H1 (cell line): Measurements from ENCODE around the gene MNX1. TPM values are rescaled to one million over a fixed set of nuclear protein-coding genes. Genes with fewer than 3 reads are reported as not detected.

Experiments used
- CBX8 ChIP-seq: fragments of 300-800, 300-1000 bp; sonication (generic); IDR thresholded peaks from 2 replicates; pipeline ENCODE4 v1.7.1; 2016; ENCODE audit warnings: low read depth, low read length, borderline replicate concordance
- polyA plus RNA-seq, 7 experiments: library from polyadenylated mRNA; depleted of rRNA in 3 of 7; stranded (reverse) in 5 of 7; unstranded in 2 of 7; fragments of >200 nt in 5 of 7; fragments of 200-250 nt in 2 of 7; gene quantifications; 1 replicate in 5 of 7; 2 replicates in 1 of 7; 4 replicates in 1 of 7; pipeline versions ENCODE4 v1.2.1 to v1.2.3, GENCODE V29; 2011 to 2013; ENCODE audit warnings: missing spikeins in 2 of 7, mixed read lengths in 2 of 7
- total RNA-seq: library from RNA; stranded (reverse); fragmentation: NEBNext Ultra II Directional; extraction: Animal tissue kit (Norgen Biotek cat#: 25700); gene quantifications from 2 replicates; pipeline ENCODE4 v1.2.1, GENCODE V29; 2021
- TF ChIP-seq, protein P1 (sequence below): IDR thresholded peaks from 2 replicates; pipeline ENCODE4 v1.6.1; 2012; ENCODE audit warnings: low read length, inconsistent platforms
- TF ChIP-seq, protein P2 (sequence below): IDR thresholded peaks from 2 replicates; pipeline ENCODE4 v1.6.1; 2011; ENCODE audit warnings: low read depth, mild to moderate bottlenecking, low read length; ENCODE audit not compliant: insufficient read depth

The MNX1 gene
- total and polyA plus RNA-seq, 2 of the 8 experiments (the other 6 are each of a cell fraction or from before 2014, with no cell fraction given): 0.39 TPM; not detected in 1

DNA sequence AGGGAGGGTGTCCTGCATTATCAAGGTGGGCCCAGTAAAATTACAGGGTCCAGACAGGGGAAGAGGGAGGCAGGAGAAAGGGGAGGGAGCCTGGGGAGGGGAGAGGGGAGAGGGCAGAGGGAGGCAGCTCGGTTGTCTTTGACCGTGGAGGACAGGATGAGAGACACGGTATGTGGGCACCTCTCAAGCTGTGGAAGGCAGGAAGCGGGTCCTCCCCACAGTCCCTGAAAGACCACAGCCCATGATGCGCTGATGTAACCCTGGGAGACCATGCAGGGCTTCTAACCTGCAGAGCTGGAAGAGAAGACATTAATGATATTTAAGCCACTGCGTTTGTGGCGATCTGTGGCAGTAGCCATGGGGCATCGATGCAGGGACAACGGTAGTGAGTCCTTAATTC lies 27.2 kb upstream of the MNX1 start (continued):
- TF ChIP-seq, protein P1, sequence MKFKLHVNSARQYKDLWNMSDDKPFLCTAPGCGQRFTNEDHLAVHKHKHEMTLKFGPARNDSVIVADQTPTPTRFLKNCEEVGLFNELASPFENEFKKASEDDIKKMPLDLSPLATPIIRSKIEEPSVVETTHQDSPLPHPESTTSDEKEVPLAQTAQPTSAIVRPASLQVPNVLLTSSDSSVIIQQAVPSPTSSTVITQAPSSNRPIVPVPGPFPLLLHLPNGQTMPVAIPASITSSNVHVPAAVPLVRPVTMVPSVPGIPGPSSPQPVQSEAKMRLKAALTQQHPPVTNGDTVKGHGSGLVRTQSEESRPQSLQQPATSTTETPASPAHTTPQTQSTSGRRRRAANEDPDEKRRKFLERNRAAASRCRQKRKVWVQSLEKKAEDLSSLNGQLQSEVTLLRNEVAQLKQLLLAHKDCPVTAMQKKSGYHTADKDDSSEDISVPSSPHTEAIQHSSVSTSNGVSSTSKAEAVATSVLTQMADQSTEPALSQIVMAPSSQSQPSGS: no peak
- no peak for TF ChIP-seq CBX8
- TF ChIP-seq, protein P2, sequence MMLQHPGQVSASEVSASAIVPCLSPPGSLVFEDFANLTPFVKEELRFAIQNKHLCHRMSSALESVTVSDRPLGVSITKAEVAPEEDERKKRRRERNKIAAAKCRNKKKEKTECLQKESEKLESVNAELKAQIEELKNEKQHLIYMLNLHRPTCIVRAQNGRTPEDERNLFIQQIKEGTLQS: no peak
